A549 (cell line): ENCODE results near the gene NAPSA. TPM values are rescaled to one million over a fixed set of nuclear protein-coding genes. Genes with fewer than 3 reads are reported as not detected.

Source experiments
- ATAC-seq, 2 experiments: fragments of 200-7000 bp in 1 of 2; fragments of >200 bp in 1 of 2; cut with Nextera tagmentation in 1 of 2; cut with Tn5 transposase in 1 of 2; 3 replicates each; pipeline versions ENCODE4 v1.8.0 to v1.9.1; 2018 to 2020; ENCODE audit warnings: mild to moderate bottlenecking in 1 of 2, moderate library complexity in 1 of 2
- CTCF ChIA-PET: fragments of 300-600 bp; sonication (Branson Sonifier 250); formaldehyde crosslinking; extraction: SDS; loops from one replicate; lab custom pipeline; 2021; ENCODE audit warnings: antibody characterized with exemption, inconsistent platforms; lab: Yijun Ruan, JAX
- POLR2A ChIA-PET: fragments of 350-600 bp; formaldehyde crosslinking; extraction: SDS; loops from one replicate; lab custom pipeline; 2021; ENCODE audit warnings: antibody characterized with exemption, inconsistent platforms; lab: Yijun Ruan, JAX
- DNase-seq, 2 experiments: peaks; one replicate each; pipeline versions ENCODE4 v3.0.0 to v3.0.0-alpha.2; 2011 to 2016; ENCODE audit warnings: low read depth in 1 of 2, low spot score in 1 of 2
- FAIRE-seq: peaks from 2 replicates; lab custom pipeline; 2011; peaks lifted over from hg19 to GRCh38; lab: Jason Lieb, UNC
- H3K27ac ChIP-seq, 2 experiments: fragments of >200 bp; sonication (Bioruptor Twin); formaldehyde crosslinking; 3 replicates each; pipeline ENCODE4 v1.5.1; 2016 to 2017
- H3K4me1 ChIP-seq: fragments of >200 bp; sonication (Bioruptor Twin); formaldehyde crosslinking; 3 replicates; pipeline ENCODE4 v1.6.1; 2016
- H3K4me2 ChIP-seq: fragments of >200 bp; sonication (Bioruptor Twin); formaldehyde crosslinking; 3 replicates; pipeline ENCODE4 v1.6.1; 2016
- H3K4me3 ChIP-seq: fragments of >200 bp; sonication (Bioruptor Twin); formaldehyde crosslinking; 3 replicates; pipeline ENCODE4 v1.5.1; 2016
- H3K9me3 ChIP-seq: fragments of >200 bp; sonication (Bioruptor Twin); formaldehyde crosslinking; 3 replicates; pipeline ENCODE4 v1.6.1; 2016
- CHD4 ChIP-seq: fragments of 200-600 bp; sonication (generic); IDR thresholded peaks from 2 replicates; pipeline ENCODE4 v1.6.1; 2016; ENCODE audit warnings: antibody characterized with exemption, mild to moderate bottlenecking, borderline replicate concordance
- CTCF ChIP-seq: fragments of >200 bp; sonication (Bioruptor Twin); formaldehyde crosslinking; IDR thresholded peaks from 3 replicates; pipeline ENCODE4 v1.5.1; 2016
- EHMT2 ChIP-seq: fragments of 200-600 bp; sonication (generic); IDR thresholded peaks from 2 replicates; pipeline ENCODE4 v1.6.1; 2016; ENCODE audit warnings: antibody characterized with exemption, low read depth, mild to moderate bottlenecking, moderate library complexity
- ELK1 ChIP-seq: fragments of 150-350 bp; IDR thresholded peaks from 2 replicates; pipeline ENCODE4 v1.6.1; 2014; ENCODE audit warnings: low read depth, mild to moderate bottlenecking, low read length
- ESRRA ChIP-seq: fragments of 150-350 bp; IDR thresholded peaks from 2 replicates; pipeline ENCODE4 v1.6.1; 2014; ENCODE audit warnings: mild to moderate bottlenecking, low read length, borderline replicate concordance
- FOXS1 ChIP-seq: fragments of 250-450 bp; sonication (Bioruptor Pico); IDR thresholded peaks from 2 replicates; pipeline ENCODE4 v1.5.0; 2020; ENCODE audit warnings: mild to moderate bottlenecking, moderate library complexity
- HDAC2 ChIP-seq: fragments of 200-600 bp; sonication (generic); IDR thresholded peaks from 2 replicates; pipeline ENCODE4 v1.6.1; 2016
- HOXB13 ChIP-seq: fragments of 250-450 bp; sonication (Bioruptor Pico); IDR thresholded peaks from 2 replicates; pipeline ENCODE4 v1.5.0; 2020; ENCODE audit warnings: low read depth, mild to moderate bottlenecking, moderate library complexity
- HOXB5 ChIP-seq: fragments of 250-450 bp; sonication (Bioruptor Pico); IDR thresholded peaks from 2 replicates; pipeline ENCODE4 v1.5.0; 2020; ENCODE audit warnings: mild to moderate bottlenecking, moderate library complexity
- JUN ChIP-seq, 2 experiments: fragments of >200 bp; sonication (Bioruptor Twin); formaldehyde crosslinking; IDR thresholded peaks; 2 replicates in 1 of 2; 3 replicates in 1 of 2; pipeline ENCODE4 v1.6.1; 2016 to 2017
- KDM1A ChIP-seq: fragments of 200-600 bp; sonication (generic); IDR thresholded peaks from 2 replicates; pipeline ENCODE4 v1.6.1; 2016; ENCODE audit warnings: low read depth, mild to moderate bottlenecking
- KDM5A ChIP-seq: fragments of 200-600 bp; sonication (generic); IDR thresholded peaks from 2 replicates; pipeline ENCODE4 v1.6.1; 2016; ENCODE audit warnings: antibody characterized with exemption, mild to moderate bottlenecking
- MYC ChIP-seq: IDR thresholded peaks from 2 replicates; pipeline ENCODE4 v1.6.1; 2012; ENCODE audit warnings: mild to moderate bottlenecking, inconsistent platforms, low read length, improper control_type of control experiment, borderline replicate concordance
- NFE2L2 ChIP-seq: fragments of 150-350 bp; conservative IDR thresholded peaks from 2 replicates; pipeline ENCODE4 v1.6.1; 2014; ENCODE audit warnings: low read length
- NR3C1 ChIP-seq: fragments of >200 bp; sonication (Bioruptor Twin); formaldehyde crosslinking; IDR thresholded peaks from 3 replicates; pipeline ENCODE4 v1.6.1; 2017
- PBX3 ChIP-seq: IDR thresholded peaks from 2 replicates; pipeline ENCODE4 v1.6.1; 2012
- POLR2AphosphoS2 ChIP-seq: conservative IDR thresholded peaks from 2 replicates; pipeline ENCODE4 v1.6.1; 2012; ENCODE audit warnings: low read length, improper control_type of control experiment, inconsistent platforms
- RARB ChIP-seq: fragments of 250-450 bp; sonication (Bioruptor Pico); IDR thresholded peaks from 2 replicates; pipeline ENCODE4 v1.8.0; 2021; ENCODE audit warnings: mild to moderate bottlenecking, moderate library complexity
- RCOR1 ChIP-seq: fragments of 150-350 bp; IDR thresholded peaks from 2 replicates; pipeline ENCODE4 v1.6.1; 2014; ENCODE audit warnings: antibody characterized with exemption, low read length, low read depth
- RFX5 ChIP-seq: fragments of 450-650 bp; IDR thresholded peaks from 2 replicates; pipeline ENCODE4 v1.7.1; 2014; ENCODE audit warnings: antibody characterized with exemption, mild to moderate bottlenecking, moderate library complexity
- SMC3 ChIP-seq: fragments of >200 bp; sonication (Bioruptor Twin); formaldehyde crosslinking; IDR thresholded peaks from 3 replicates; pipeline ENCODE4 v1.6.1; 2018; ENCODE audit warnings: inconsistent platforms
- SREBF2 ChIP-seq: fragments of 450-650 bp; IDR thresholded peaks from 2 replicates; pipeline ENCODE4 v1.6.1; 2014; ENCODE audit warnings: mild to moderate bottlenecking, moderate library complexity
- TFCP2L1 ChIP-seq: fragments of 250-450 bp; sonication (Bioruptor Pico); IDR thresholded peaks from 2 replicates; pipeline ENCODE4 v1.5.0; 2021; ENCODE audit warnings: mild to moderate bottlenecking
- USF2 ChIP-seq: fragments of 450-650 bp; IDR thresholded peaks from 2 replicates; pipeline ENCODE4 v1.6.1; 2014; ENCODE audit warnings: antibody characterized with exemption
- ZC3H11A ChIP-seq: fragments of 450-650 bp; IDR thresholded peaks from 2 replicates; pipeline ENCODE4 v1.6.1; 2014; ENCODE audit warnings: antibody characterized with exemption, mild to moderate bottlenecking
- ZFP36 ChIP-seq: fragments of 450-650 bp; IDR thresholded peaks from 2 replicates; pipeline ENCODE4 v1.6.1; 2014; ENCODE audit warnings: borderline replicate concordance; ENCODE audit not compliant: partially characterized antibody
- ZSCAN20 ChIP-seq: fragments of 250-450 bp; sonication (Bioruptor Pico); IDR thresholded peaks from 2 replicates; pipeline ENCODE4 v1.8.0; 2022; ENCODE audit warnings: mild to moderate bottlenecking, moderate library complexity
- WGBS: methylation state at CpG from one replicate; pipeline ENCODE4 v1.1.6; 2017; ENCODE audit errors: missing lambda C conversion rate; 5-methylcytosine and 5-hydroxymethylcytosine counted together
- polyA plus RNA-seq, 4 experiments: library from polyadenylated mRNA; depleted of rRNA in 3 of 4; stranded (reverse); fragments of >200 nt; fragmentation: RNase III in 1 of 4; extraction: RNeasy Plus Mini Kit Qiagen cat#74134 plus additional on column Dnase treatment in 1 of 4; gene quantifications; 2 replicates in 3 of 4; 3 replicates in 1 of 4; pipeline ENCODE4 v1.2.3, GENCODE V29; 2011 to 2017

Gene NAPSA
- polyA plus RNA-seq, 2 of the 4 experiments (the other 2 are of a cell fraction), result 1.3 to 1.5 TPM

DNA sequence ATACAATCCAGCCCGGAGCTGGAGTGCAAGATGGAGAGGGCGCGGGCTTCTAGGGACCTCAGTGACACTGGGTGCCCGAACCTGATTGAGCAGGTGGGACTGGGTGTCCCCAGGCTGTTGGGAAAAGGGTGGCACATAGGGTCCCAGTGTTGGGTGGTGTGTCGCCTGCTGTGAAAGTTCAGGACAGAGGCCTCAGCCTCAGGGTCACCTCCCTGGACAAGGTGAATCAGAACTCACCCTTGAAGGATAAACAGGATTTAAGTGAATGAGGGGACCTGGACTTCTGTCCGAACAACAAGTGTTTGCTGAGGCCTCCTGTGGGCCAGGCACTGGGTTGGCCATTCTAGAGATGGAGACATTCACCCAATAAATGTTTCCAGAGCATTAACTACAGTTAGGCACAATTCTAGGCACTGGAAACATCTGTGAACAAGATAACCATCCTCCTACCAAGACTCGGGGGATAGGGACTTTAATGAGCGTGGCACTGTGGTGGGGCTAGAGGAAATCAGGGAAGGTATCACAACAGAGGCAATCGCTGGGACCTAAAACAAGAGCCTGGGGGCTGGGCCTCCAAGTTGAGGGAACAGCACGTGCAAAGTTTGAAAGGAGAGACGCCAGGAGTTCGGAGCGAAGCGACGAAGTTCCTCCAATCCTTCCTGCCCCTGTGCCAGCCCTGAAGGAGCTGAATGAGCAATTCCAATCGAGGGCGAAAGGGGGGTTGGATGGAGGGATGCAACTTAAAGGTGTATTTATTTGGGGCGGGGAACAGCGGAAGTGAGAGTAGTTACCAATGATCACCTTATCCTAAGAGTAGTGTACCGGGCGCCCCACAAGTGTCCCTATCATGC is 17.8 kb upstream of the NAPSA start (continued):
- TF ChIP-seq POLR2AphosphoS2 (peak; percentile 57; the same call in 1 of the 2 replicates), JUN (IDR thresholded peaks at IDR 0.05) (peak in 1 of 2 experiments; percentile 60; a peak in 2 of 5 replicates), NFE2L2 (no peak), CTCF (no peak)

GRCh38 chr19:50381881-50382729 is 16.7 kb upstream of the NAPSA start:
- DNase-seq (no peak), ATAC-seq (no peak), FAIRE-seq (no peak)
- H3K4me2 ChIP-seq, result no peak overlapping the region
- peaks cover 18% of the 10 kb centered on the region for H3K4me1 ChIP-seq
- POLR2A ChIA-PET, result no interaction called here
- 97% methylated on average over 58 of the region's 58 CpGs for WGBS
- H3K27ac ChIP-seq, result no peak overlapping the region
- H3K4me3 ChIP-seq, result no peak overlapping the region
- no peaks in the 10 kb centered on the region for H3K9me3 ChIP-seq
- CTCF ChIA-PET, result no interaction called here
- no peak for TF ChIP-seq HOXB13
- TF ChIP-seq JUN (IDR thresholded peaks at IDR 0.05), result no peak
- TF ChIP-seq ZSCAN20 (CRISPR knock-in tag), result no peak
- no peak for TF ChIP-seq FOXS1 (CRISPR knock-in tag)

DNA sequence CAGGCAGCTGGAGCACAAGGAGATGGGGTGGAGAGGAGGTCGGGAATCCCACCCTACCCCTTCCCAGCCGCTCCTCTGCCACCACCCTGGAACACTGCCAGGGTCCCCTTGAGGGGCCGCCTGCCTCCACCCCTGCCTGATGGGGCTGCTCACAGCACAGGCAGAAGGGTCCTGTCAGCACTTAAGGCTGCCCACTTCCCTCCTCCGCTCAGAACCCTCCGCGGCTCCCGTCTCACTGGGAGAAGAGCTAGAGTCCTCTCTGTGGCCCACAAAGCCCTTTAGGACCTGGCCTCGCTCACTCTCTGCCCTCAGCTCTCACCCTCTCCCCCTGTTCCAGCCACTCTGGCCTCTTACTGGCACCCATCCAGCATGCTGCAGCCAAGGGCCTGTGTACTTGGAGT is 15.3 kb upstream of the NAPSA start:
- H3K9me3 ChIP-seq, result no peaks in the 10 kb centered on the region
- H3K4me2 ChIP-seq, result no peak overlapping the region
- WGBS, result 92% methylated on average over 8 of the region's 8 CpGs
- ChIA-PET POLR2A (no interaction called here), CTCF (interaction anchor here (1.2 to 4.3 kb wide), 3 partner anchors 10 to 81 kb away, joined by 3 to 20 read pairs (median 8); no protein-coding TSS in a partner anchor)
- TF ChIP-seq ZFP36, result no peak
- no peak for TF ChIP-seq HDAC2
- TF ChIP-seq KDM5A, result no peak
- no peak for TF ChIP-seq HOXB5 (CRISPR knock-in tag)
- no peak for TF ChIP-seq NR3C1
- no peak for TF ChIP-seq CHD4
- no peak for TF ChIP-seq TFCP2L1 (CRISPR knock-in tag)
- no peak for TF ChIP-seq RARB (CRISPR knock-in tag)
- TF ChIP-seq ZC3H11A, result no peak
- TF ChIP-seq ESRRA, result no peak
- no peak for ATAC-seq
- no peak for FAIRE-seq
- H3K4me1 ChIP-seq, result peaks cover 20% of the 10 kb centered on the region
- no peak for DNase-seq
- no peak overlapping the region for H3K27ac ChIP-seq
- H3K4me3 ChIP-seq, result no peak overlapping the region

DNA sequence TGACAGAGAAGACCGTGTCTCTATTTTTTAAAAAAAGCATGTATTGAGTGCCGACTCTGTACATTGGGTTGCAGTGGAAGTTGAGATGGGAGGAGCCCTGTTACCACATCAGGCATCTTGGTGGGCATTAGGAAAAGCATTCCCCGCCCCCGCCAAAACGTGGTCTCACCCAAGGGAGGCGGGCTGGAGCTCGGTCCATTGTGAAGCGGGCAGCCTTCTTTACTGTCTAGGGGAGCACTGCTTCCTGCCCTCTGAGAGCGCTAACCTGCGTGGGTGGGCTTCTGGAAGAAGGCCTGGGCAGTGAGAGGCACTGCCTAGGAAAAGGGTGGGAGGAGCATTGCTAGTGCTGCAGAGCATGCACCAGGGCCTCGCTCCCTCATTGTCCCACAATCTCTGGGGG is 14.7 kb upstream of the NAPSA start:
- Histone ChIP-seq H3K4me3 (no peak overlapping the region), H3K27ac (no peak overlapping the region), H3K4me2 (no peak overlapping the region), H3K4me1 (peaks cover 16% of the 10 kb centered on the region), H3K9me3 (no peaks in the 10 kb centered on the region)
- ATAC-seq (no peak), FAIRE-seq (no peak), DNase-seq (no peak)
- CTCF ChIA-PET, result interaction anchor here (1.2 to 4.3 kb wide), 3 partner anchors 10 to 81 kb away, joined by 3 to 20 read pairs (median 8); no protein-coding TSS in a partner anchor
- POLR2A ChIA-PET, result no interaction called here
- TF ChIP-seq MYC (no peak), USF2 (no peak), CHD4 (no peak), TFCP2L1 (CRISPR knock-in tag) (no peak), ELK1 (no peak), RCOR1 (no peak), SREBF2 (no peak), KDM5A (no peak), RFX5 (no peak), SMC3 (no peak), EHMT2 (no peak), KDM1A (no peak), PBX3 (no peak)
- 94% methylated on average over 11 of the region's 11 CpGs for WGBS
